Right lobe of liver (tissue), 6 donors: ENCODE data around the gene SAP30BP. TPM values are rescaled to one million over a fixed set of nuclear protein-coding genes. Genes with fewer than 3 reads are reported as not detected.

Source experiments
- ATAC-seq, 4 donors: fragments of 200-7000 bp; cut with Tn5 transposase; one replicate each; pipeline ENCODE4 v1.9.1; 2020; ENCODE audit warnings: mild to moderate bottlenecking in 4 of 4, moderate library complexity in 4 of 4
- DNase-seq, 3 donors: peaks; one replicate each; pipeline ENCODE4 v3.0.0-alpha.2; 2020
- H3K27ac ChIP-seq, 3 donors: fragments of 200-600 bp; one replicate each; pipeline ENCODE4 v1.8.0; 2022
- H3K27me3 ChIP-seq, 2 donors: fragments of 200-600 bp; one replicate each; pipeline ENCODE4 v1.8.0; 2022
- H3K36me3 ChIP-seq, 4 donors: fragments of 200-600 bp; sonication (generic) in 1 of 4; one replicate each; pipeline versions ENCODE4 v1.5.1 to v1.8.0; 2017 to 2022; ENCODE audit warnings: control low read depth in 1 of 4
- H3K4me1 ChIP-seq, 4 donors: fragments of 200-600 bp; sonication (generic) in 1 of 4; one replicate each; pipeline versions ENCODE4 v1.5.1 to v1.8.0; 2017 to 2022; ENCODE audit warnings: control low read depth in 1 of 4
- H3K4me3 ChIP-seq, 3 donors: fragments of 200-600 bp; one replicate each; pipeline ENCODE4 v1.8.0; 2022
- H3K9me3 ChIP-seq, 4 donors: fragments of 200-600 bp; sonication (generic) in 1 of 4; one replicate each; pipeline versions ENCODE4 v1.5.1 to v1.8.0; 2017 to 2022; ENCODE audit warnings: control low read depth in 1 of 4
- CTCF ChIP-seq, 4 donors: fragments of 200-600 bp in 3 of 4; fragments of 450-650 bp in 1 of 4; IDR thresholded peaks; one replicate each; pipeline versions ENCODE4 v1.5.1 to v1.8.0; 2016 to 2022; ENCODE audit warnings: antibody characterized with exemption in 4 of 4, mild to moderate bottlenecking in 2 of 4
- POLR2A ChIP-seq: fragments of 450-650 bp; IDR thresholded peaks from one replicate; pipeline ENCODE4 v1.6.1; 2017; ENCODE audit warnings: antibody characterized with exemption, mild to moderate bottlenecking
- WGBS: methylation state at CpG from one replicate; pipeline ENCODE4 v1.1.6; 2018; ENCODE audit warnings: low coverage, low lambda C conversion rate; ENCODE audit not compliant: insufficient coverage; ENCODE audit errors: missing lambda C conversion rate; 5-methylcytosine and 5-hydroxymethylcytosine counted together
- intact Hi-C, 2 donors: fragments of 100-400 bp; cut with DNase I; formaldehyde crosslinking; loops; one replicate each; pipeline versions ENCODE4 v1.11.2 to v1.14.1; 2022
- total RNA-seq, 6 experiments: library from RNA; depleted of rRNA in 2 of 6; stranded (reverse); fragments of >200 nt in 2 of 6; fragmentation: NEBNext Ultra II Directional in 3 of 6; extraction: Animal tissue kit (Norgen Biotek cat#: 25700) in 3 of 6; gene quantifications; one replicate each; pipeline versions ENCODE4 v1.1.0 to v1.2.4, GENCODE V29; 2016 to 2023
- donor health status: DM: no; HTN: yes; CAD: no.
- donor health status: DM: no; HTN: no; CAD: no.
- donor health status: DM: no; HTN: no; CAD: no.
- donor health status: DM: no; HTN: yes; CAD: no.
- donor health status: DM: no; HTN: yes; CAD: no.

Gene SAP30BP
- total RNA-seq, 6 experiments from 2014 or later = 24.0 to 36.0 (median 27.0) TPM

GRCh38 chr17:75646638-75646992 lies 20.5 kb upstream of the SAP30BP start:
- no peak for ATAC-seq

GRCh38 chr17:75647061-75647460 lies 20.1 kb upstream of the SAP30BP start:
- no peak for TF ChIP-seq CTCF (IDR thresholded peaks at IDR 0.05)
- TF ChIP-seq POLR2A = no peak
- no peaks in the 10 kb centered on the region for H3K9me3 ChIP-seq
- DNase-seq = peak in 1 of 3 donors; percentile 50
- H3K27me3 ChIP-seq = no peaks in the 10 kb centered on the region
- no peak for ATAC-seq
- peaks cover 0 to 15% (median 6%) of the 10 kb centered on the region in 4 donors for H3K4me1 ChIP-seq
- H3K36me3 ChIP-seq = peaks cover 0 to 25% (median 9%) of the 10 kb centered on the region in 4 donors
- intact Hi-C loops = no loop called here
- peak overlapping the region in 2 of 3 donors; percentile 65 to 86 for H3K27ac ChIP-seq
- H3K4me3 ChIP-seq = no peak overlapping the region
- no CpG with 5 or more reads among the region's 7 CpGs for WGBS

More at GRCh38 chr17:75646638-75646992, 20.5 kb upstream of the SAP30BP start:
- TF ChIP-seq CTCF (IDR thresholded peaks at IDR 0.05) (no peak), POLR2A (no peak)
- no peak for DNase-seq
- 73% methylated on average over 2 of the region's 6 CpGs for WGBS
- Histone ChIP-seq H3K4me1 (peaks cover 0 to 15% (median 6%) of the 10 kb centered on the region in 4 donors), H3K9me3 (no peaks in the 10 kb centered on the region), H3K27me3 (no peaks in the 10 kb centered on the region), H3K4me3 (peak overlapping the region in 1 of 3 donors; percentile 42), H3K36me3 (peaks cover 0 to 21% (median 9%) of the 10 kb centered on the region in 4 donors), H3K27ac (peak overlapping the region; percentile 65 to 86 (median 85))
- intact Hi-C loops = no loop called here

GRCh38 chr17:75647921-75648320 lies 19.2 kb upstream of the SAP30BP start:
- Histone ChIP-seq H3K9me3 (no peaks in the 10 kb centered on the region), H3K36me3 (peaks cover 0 to 30% (median 9%) of the 10 kb centered on the region in 4 donors), H3K27me3 (no peaks in the 10 kb centered on the region), H3K4me3 (no peak overlapping the region), H3K27ac (no peak overlapping the region), H3K4me1 (peaks cover 0 to 15% (median 6%) of the 10 kb centered on the region in 4 donors)
- peak in 1 of 3 donors; percentile 30 for DNase-seq
- no peak for ATAC-seq
- WGBS = 90% methylated on average over 2 of the region's 7 CpGs
- no peak for TF ChIP-seq CTCF (IDR thresholded peaks at IDR 0.05)
- no peak for TF ChIP-seq POLR2A
- intact Hi-C loops = no loop called here

GRCh38 chr17:75649687-75650086 lies 17.5 kb upstream of the SAP30BP start:
- peaks cover 0 to 15% (median 6%) of the 10 kb centered on the region in 4 donors for H3K4me1 ChIP-seq
- H3K36me3 ChIP-seq = peaks cover 0 to 37% (median 9%) of the 10 kb centered on the region in 4 donors
- H3K27ac ChIP-seq = no peak overlapping the region
- ATAC-seq (no peak), DNase-seq (peak in 1 of 3 donors; percentile 22)
- no CpG with 5 or more reads among the region's 6 CpGs for WGBS
- intact Hi-C loops = no loop called here
- TF ChIP-seq CTCF (IDR thresholded peaks at IDR 0.05) (no peak), POLR2A (no peak)
- no peak overlapping the region for H3K4me3 ChIP-seq
- H3K9me3 ChIP-seq = no peaks in the 10 kb centered on the region
- no peaks in the 10 kb centered on the region for H3K27me3 ChIP-seq
